ENCODE results near the gene FAM216B. TPM values are rescaled to one million over a fixed set of nuclear protein-coding genes. Genes with fewer than 3 reads are reported as not detected.

Gene FAM216B
- total RNA-seq (2013), result not detected
- not detected for polyA plus RNA-seq
- polyA minus RNA-seq, result not detected in 2 replicates
- 0 to 1.5 (median 0) reads per million in 11 experiments for total RNA-seq

GRCh38 chr13:42781352-42781751 lies at the start of gene FAM216B:
FAM216B (plus strand) TSS chr13:42781584; CDS start chr13:42784068, 2,484 bp downstream.
- WGBS (ENCODE audit: insufficient coverage), result no CpG with 5 or more reads among the region's 3 CpGs
- peaks cover 0 to 9% of the 10 kb centered on the region in 2 donors for H3K9me3 ChIP-seq (replicated peaks in 1 of 2; ENCODE audit: control insufficient read depth in 1 of 2, insufficient read depth in 1 of 2, low read length in 2 of 2)
- Mint-ChIP-seq H3K27ac (no peak within 1 kb of the TSS), H3K4me1 (peaks cover 6% of the 10 kb centered on the region), H3K4me3 (no peak within 1 kb of the TSS), H3K36me3 (no peaks in the 10 kb centered on the region), H3K27me3 (ENCODE audit: low read depth in 3 of 3) (no peaks in the 10 kb centered on the region), H3K9me3 (peaks cover 0 to 13% (median 3%) of the 10 kb centered on the region in 7 donors)
- no peaks in the 10 kb centered on the region for H4K20me1 ChIP-seq (ENCODE audit: insufficient read depth, low read length)
- TF ChIP-seq CTCF (IDR thresholded peaks at IDR 0.05), result no peak
- H3K36me3 ChIP-seq (replicated peaks in 1 of 2; ENCODE audit: control insufficient read depth in 1 of 2, insufficient read depth in 2 of 2, low read length in 2 of 2), result no peaks in the 10 kb centered on the region
- DNase-seq, result no peak
- no peak within 1 kb of the TSS for H3K4me2 ChIP-seq (replicated peaks; ENCODE audit: extremely low read depth, low read length, poor library complexity, severe bottlenecking)
- H3K27me3 ChIP-seq (ENCODE audit: control insufficient read depth in 2 of 2, insufficient read depth in 2 of 2, low read length in 2 of 2), result no peaks in the 10 kb centered on the region
- H3K4me1 ChIP-seq (ENCODE audit: control insufficient read depth in 1 of 2, insufficient read depth in 2 of 2, low read length in 2 of 2), result no peaks in the 10 kb centered on the region
- no peak within 1 kb of the TSS for H3K9ac ChIP-seq (ENCODE audit: insufficient read depth, low read length, poor library complexity, severe bottlenecking)
- H2AFZ ChIP-seq (ENCODE audit: insufficient read depth, low read depth, low read length, poor library complexity, severe bottlenecking), result no peak within 1 kb of the TSS
- intact Hi-C loops (cut with micrococcal nuclease), result no loop called here
- H3K4me3 ChIP-seq (replicated peaks in 1 of 3; ENCODE audit: low read depth in 2 of 3, low read length in 3 of 3), result no peak within 1 kb of the TSS
- no peak within 1 kb of the TSS for H3K27ac ChIP-seq (ENCODE audit: low read depth in 1 of 2, low read length in 2 of 2)
- H3K79me2 ChIP-seq (ENCODE audit: insufficient read depth, low read length), result no peaks in the 10 kb centered on the region

GRCh38 chr13:42732073-42732472 lies 49.3 kb upstream of the FAM216B start:
- Mint-ChIP-seq H3K9me3 (peaks cover 0 to 5% (median 0%) of the 10 kb centered on the region in 7 donors), H3K4me3 (no peak overlapping the region), H3K27me3 (ENCODE audit: low read depth in 3 of 3) (peaks cover 0 to 3% (median 3%) of the 10 kb centered on the region in 3 donors), H3K36me3 (no peaks in the 10 kb centered on the region), H3K4me1 (peaks cover 12% of the 10 kb centered on the region), H3K27ac (no peak overlapping the region)
- DNase-seq, result no peak
- Histone ChIP-seq H2AFZ (ENCODE audit: insufficient read depth, low read depth, low read length, poor library complexity, severe bottlenecking) (no peak overlapping the region), H3K36me3 (replicated peaks in 1 of 2; ENCODE audit: control insufficient read depth in 1 of 2, insufficient read depth in 2 of 2, low read length in 2 of 2) (no peaks in the 10 kb centered on the region), H3K4me2 (replicated peaks; ENCODE audit: extremely low read depth, low read length, poor library complexity, severe bottlenecking) (no peak overlapping the region), H3K4me1 (ENCODE audit: control insufficient read depth in 1 of 2, insufficient read depth in 2 of 2, low read length in 2 of 2) (peaks cover 0 to 8% of the 10 kb centered on the region in 2 donors), H3K9me3 (replicated peaks in 1 of 2; ENCODE audit: control insufficient read depth in 1 of 2, insufficient read depth in 1 of 2, low read length in 2 of 2) (no peaks in the 10 kb centered on the region), H3K79me2 (ENCODE audit: insufficient read depth, low read length) (no peaks in the 10 kb centered on the region), H3K27ac (ENCODE audit: low read depth in 1 of 2, low read length in 2 of 2) (no peak overlapping the region), H3K9ac (ENCODE audit: insufficient read depth, low read length, poor library complexity, severe bottlenecking) (no peak overlapping the region), H4K20me1 (ENCODE audit: insufficient read depth, low read length) (no peaks in the 10 kb centered on the region), H3K27me3 (ENCODE audit: control insufficient read depth in 2 of 2, insufficient read depth in 2 of 2, low read length in 2 of 2) (no peaks in the 10 kb centered on the region), H3K4me3 (replicated peaks in 1 of 3; ENCODE audit: low read depth in 2 of 3, low read length in 3 of 3) (no peak overlapping the region)
- intact Hi-C loops (cut with micrococcal nuclease), result no loop called here
- TF ChIP-seq CTCF (IDR thresholded peaks at IDR 0.05), result no peak

Data from CD14-positive monocyte (primary cell).